ENCODE measurements around the gene FOXP4.

DNA sequence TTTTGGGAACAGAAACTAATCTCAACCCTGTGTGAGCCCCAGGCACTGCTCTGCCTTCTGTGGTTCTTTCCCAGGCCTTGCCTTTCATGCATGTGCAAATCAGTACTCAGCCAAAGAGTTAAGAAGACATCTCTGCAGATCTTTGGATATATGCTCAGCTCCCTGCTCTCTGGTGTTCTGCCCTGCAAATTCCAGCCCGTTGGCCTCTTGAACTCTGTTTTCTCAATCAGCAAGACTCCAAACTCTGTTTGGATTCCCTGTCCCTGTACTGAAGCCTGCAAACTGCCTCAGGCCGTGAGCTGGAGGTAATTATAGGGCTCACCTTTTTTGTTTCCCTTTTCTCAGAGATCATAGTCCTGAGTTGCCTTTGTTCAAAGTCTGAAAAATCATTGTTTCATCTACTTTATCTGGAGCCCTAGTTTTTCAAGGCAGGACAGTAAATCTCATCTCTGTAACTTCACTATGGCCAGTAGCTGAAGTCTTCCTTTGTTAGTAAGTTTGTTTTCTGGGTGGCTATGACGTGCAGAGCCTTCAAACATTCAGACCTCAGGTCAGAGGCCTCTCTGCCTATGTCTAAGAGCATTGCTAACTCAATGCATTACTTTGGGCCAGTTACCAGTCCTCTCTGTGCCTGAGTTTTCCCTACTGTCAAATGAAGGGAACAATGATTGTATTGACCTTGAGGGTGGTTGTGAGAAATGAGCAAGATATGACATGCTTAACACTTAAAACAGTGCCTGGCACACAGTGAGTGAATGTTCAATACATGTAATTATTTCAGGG is 76.2 kb downstream of the FOXP4 start:
- TF ChIP-seq, protein P1, sequence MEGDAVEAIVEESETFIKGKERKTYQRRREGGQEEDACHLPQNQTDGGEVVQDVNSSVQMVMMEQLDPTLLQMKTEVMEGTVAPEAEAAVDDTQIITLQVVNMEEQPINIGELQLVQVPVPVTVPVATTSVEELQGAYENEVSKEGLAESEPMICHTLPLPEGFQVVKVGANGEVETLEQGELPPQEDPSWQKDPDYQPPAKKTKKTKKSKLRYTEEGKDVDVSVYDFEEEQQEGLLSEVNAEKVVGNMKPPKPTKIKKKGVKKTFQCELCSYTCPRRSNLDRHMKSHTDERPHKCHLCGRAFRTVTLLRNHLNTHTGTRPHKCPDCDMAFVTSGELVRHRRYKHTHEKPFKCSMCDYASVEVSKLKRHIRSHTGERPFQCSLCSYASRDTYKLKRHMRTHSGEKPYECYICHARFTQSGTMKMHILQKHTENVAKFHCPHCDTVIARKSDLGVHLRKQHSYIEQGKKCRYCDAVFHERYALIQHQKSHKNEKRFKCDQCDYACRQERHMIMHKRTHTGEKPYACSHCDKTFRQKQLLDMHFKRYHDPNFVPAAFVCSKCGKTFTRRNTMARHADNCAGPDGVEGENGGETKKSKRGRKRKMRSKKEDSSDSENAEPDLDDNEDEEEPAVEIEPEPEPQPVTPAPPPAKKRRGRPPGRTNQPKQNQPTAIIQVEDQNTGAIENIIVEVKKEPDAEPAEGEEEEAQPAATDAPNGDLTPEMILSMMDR (IDR thresholded peaks at IDR 0.05), result no peak
- no peak for TF ChIP-seq EP300 (IDR thresholded peaks at IDR 0.05)
